C4-2B (cell line): Measurements from ENCODE around the gene CENPB.

Source experiments
- CTCF ChIP-seq: fragments of 450-650 bp; conservative IDR thresholded peaks from 2 replicates; pipeline ENCODE4 v1.5.1; 2017; ENCODE audit warnings: mild to moderate bottlenecking
- ZFX ChIP-seq: fragments of 450-650 bp; IDR thresholded peaks from 2 replicates; pipeline ENCODE4 v1.6.1; 2017

GRCh38 chr20:3758566-3758965 is 28.0 kb downstream of the CENPB start:
- TF ChIP-seq CTCF, result no peak
- TF ChIP-seq ZFX, result no peak
